SK-N-SH (cell line): ENCODE results near the gene DOP1B.

Source experiments
- EP300 ChIP-seq, 2 experiments: IDR thresholded peaks; 2 replicates each; pipeline versions ENCODE4 v1.4.0 to v1.6.1; 2012; ENCODE audit warnings: borderline replicate concordance in 1 of 2, low read depth in 1 of 2, low read length in 1 of 2
- EZH2phosphoT487 ChIP-seq: fragments of 200-600 bp; sonication (generic); IDR thresholded peaks from 2 replicates; pipeline ENCODE4 v1.6.1; 2017; ENCODE audit warnings: low read depth, mixed run types, mild to moderate bottlenecking, antibody characterized with exemption, moderate library complexity, borderline replicate concordance
- FOSL2 ChIP-seq: IDR thresholded peaks from 2 replicates; pipeline ENCODE4 v1.4.0; 2012; ENCODE audit warnings: low read depth, mild to moderate bottlenecking, moderate library complexity, borderline replicate concordance
- JUND ChIP-seq: IDR thresholded peaks from 2 replicates; pipeline ENCODE4 v1.4.0; 2012
- MXI1 ChIP-seq: IDR thresholded peaks from 2 replicates; pipeline ENCODE4 v1.6.1; 2012; ENCODE audit warnings: mild to moderate bottlenecking, low read depth, low read length, improper control_type of control experiment
- NFIC ChIP-seq: IDR thresholded peaks from 2 replicates; pipeline ENCODE4 v1.4.0; 2012; ENCODE audit warnings: borderline replicate concordance
- SIN3A ChIP-seq: IDR thresholded peaks from 2 replicates; pipeline ENCODE4 v1.6.1; 2012; ENCODE audit warnings: low read depth, mild to moderate bottlenecking, low read length, moderate library complexity, borderline replicate concordance
- TF ChIP-seq, protein P1 (sequence below): fragments of 200-600 bp; sonication (generic); IDR thresholded peaks from 2 replicates; pipeline ENCODE4 v1.6.1; 2017; ENCODE audit warnings: antibody characterized with exemption, mild to moderate bottlenecking, moderate library complexity

DNA sequence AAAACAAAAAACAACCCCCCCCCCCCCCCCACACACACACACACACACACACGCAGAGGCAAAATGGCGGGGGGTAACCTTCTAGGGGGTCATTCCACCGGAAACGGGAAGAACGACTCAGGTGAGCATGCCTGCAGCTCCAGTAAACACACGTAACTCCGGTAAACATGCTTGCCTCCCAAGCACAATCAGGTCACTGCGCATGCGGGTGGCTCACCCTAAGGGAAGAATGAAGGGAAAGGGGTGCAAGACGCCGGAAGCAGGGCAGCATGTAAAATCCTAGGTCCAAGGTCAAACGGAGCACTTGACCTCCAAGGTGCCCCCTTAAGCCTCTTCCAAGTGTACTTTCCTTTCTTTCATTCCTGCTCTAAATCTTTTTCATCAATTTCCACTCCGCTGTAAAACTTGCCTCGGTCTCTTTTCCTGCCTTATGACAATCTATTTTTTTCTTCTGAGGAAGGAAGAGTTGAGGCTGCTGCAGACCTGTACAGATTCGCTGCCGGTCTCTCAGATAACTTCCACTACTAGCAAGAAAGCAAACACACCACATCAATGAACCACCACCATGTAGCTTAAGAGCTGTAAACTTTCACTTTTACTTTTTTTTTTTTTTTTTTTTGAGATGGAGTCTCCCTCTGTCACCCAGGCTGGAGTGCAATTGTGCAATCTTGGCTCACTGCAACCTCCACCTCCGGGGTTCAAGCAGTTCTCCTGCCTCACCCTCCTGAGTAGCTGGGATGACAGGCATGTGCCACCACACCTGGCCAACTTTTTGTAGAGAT, 42.8 kb upstream of the DOP1B start:
- TF ChIP-seq, protein P1, sequence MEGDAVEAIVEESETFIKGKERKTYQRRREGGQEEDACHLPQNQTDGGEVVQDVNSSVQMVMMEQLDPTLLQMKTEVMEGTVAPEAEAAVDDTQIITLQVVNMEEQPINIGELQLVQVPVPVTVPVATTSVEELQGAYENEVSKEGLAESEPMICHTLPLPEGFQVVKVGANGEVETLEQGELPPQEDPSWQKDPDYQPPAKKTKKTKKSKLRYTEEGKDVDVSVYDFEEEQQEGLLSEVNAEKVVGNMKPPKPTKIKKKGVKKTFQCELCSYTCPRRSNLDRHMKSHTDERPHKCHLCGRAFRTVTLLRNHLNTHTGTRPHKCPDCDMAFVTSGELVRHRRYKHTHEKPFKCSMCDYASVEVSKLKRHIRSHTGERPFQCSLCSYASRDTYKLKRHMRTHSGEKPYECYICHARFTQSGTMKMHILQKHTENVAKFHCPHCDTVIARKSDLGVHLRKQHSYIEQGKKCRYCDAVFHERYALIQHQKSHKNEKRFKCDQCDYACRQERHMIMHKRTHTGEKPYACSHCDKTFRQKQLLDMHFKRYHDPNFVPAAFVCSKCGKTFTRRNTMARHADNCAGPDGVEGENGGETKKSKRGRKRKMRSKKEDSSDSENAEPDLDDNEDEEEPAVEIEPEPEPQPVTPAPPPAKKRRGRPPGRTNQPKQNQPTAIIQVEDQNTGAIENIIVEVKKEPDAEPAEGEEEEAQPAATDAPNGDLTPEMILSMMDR: no peak
- TF ChIP-seq FOSL2 (no peak), EP300 (IDR thresholded peaks at IDR 0.05; ENCODE audit: borderline replicate concordance in 1 of 2, low read depth in 1 of 2, low read length in 1 of 2) (no peak), MXI1 (no peak), SIN3A (no peak), NFIC (no peak), EZH2phosphoT487 (no peak), JUND (no peak)
